ENCODE measurements around the gene IL15.
"Not testable (repeated sequence)": the region's sequence is repeated elsewhere in the genome, so short reads cannot be mapped to it uniquely, and the experiment has no call there.

The IL15 gene
- 1.2 to 1.9 reads per million in 2 donors for total RNA-seq

GRCh38 chr4:141636082-141636770 is at the start of gene IL15:
Gene IL15 (plus strand): TSS chr4:141636583. CDS start chr4:141719465, 82,882 bp downstream.
- peak; percentile 12 to 70 (median 50) for DNase-seq

DNA sequence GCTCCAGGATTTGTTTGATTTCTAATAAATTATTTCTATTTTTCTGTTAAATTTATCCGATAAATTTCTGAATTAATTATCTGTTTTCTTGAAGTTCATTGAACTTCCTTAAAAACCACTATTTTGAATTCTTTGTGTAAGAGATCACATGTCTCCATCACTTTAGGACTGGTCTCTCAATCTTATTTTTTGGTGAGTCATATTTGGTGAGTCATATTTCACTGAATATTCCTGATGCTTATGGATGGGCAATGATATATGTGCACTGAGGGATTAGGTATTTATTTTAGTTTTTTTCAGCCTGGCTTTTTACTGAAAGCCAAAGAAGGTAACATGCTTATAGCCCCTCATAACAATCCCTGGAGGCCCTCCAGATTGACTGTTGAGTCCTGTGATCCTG is 48.5 kb upstream of the IL15 start:
- DNase-seq: no peak

DNA sequence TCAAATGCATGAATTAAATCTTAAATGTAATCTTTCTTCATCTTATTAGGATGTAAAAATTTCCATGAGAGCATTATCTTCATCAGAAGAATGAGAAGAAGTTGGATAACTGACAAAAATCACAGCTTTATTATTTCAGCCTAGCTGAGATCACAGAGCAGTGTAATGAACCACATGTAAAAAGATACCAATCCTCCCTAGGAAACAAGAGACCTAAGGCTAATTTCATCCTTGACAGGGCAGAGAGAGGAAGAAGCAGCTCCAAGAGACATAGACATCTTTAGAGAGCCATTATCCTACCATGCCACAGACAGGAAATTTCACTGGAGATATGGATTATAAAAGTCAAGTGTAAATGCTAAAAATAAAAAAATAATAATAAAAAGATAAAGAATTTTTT is 40.9 kb upstream of the IL15 start:
- DNase-seq: no peak

- DNase-seq: no peak
Observed at GRCh38 chr4:141599853-141600252, 36.5 kb upstream of the IL15 start.

GRCh38 chr4:141604683-141605082 is 31.7 kb upstream of the IL15 start:
- DNase-seq: peak in 1 of 5 experiments; percentile 63

GRCh38 chr4:141605425-141605856 is 30.9 kb upstream of the IL15 start:
- DNase-seq: no peak

- DNase-seq: no peak
Observed at GRCh38 chr4:141609243-141609642, 27.1 kb upstream of the IL15 start.

- no peak for DNase-seq
Observed at GRCh38 chr4:141610365-141610764, 26.0 kb upstream of the IL15 start.

DNA sequence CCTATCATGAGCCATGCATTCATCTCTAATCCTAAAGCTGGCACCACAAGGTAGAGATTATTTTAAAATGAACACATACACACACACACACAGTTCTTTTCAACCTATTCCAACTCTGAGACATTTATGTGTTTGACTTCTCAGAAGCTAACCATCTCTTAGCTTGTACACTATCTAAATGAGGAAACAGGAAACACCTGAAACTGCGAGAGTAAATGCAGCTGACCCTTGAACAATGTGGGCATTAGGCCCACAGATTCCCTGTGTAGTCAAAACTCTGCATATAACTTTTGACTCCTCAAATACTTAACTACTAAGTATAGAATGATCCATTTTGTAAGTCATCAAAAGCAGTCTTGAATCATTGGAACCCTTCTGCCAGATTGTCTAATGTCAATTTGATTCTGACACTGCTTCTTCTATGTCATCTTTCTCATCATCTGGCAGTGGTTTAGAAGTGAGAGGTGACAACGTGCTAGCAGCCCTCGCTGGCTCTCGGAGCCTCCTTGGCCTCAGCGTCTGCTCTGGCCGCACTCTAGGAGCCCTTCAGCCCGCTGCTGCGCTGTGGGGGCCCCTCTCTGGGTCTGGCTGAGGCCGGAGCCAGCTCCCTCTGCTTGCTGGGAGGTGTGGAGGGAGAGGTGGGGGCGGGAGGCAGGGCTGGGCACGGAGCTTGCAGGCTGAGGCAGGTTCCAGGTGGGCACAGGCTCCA is 21.4 kb upstream of the IL15 start:
- DNase-seq: no peak

DNA sequence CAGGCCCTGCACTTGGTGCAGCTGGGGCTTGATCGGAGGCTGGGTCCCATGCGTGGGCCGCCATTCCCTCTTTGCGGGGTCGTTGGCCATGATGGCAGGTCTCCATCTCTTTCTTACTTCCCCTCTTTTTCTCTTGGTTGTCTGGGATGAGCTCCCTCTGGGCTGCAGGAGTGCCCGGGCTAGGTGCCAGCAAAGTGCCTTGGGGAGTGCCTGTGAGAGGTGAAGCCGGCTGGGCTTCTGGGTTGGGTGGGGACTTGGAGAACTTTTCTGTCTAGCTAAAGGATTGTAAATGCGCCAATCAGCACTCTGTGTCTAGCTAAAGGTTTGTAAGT is 20.8 kb upstream of the IL15 start:
- DNase-seq: not testable (repeated sequence)

GRCh38 chr4:141620715-141621114 is 15.7 kb upstream of the IL15 start:
- no peak for DNase-seq

DNA sequence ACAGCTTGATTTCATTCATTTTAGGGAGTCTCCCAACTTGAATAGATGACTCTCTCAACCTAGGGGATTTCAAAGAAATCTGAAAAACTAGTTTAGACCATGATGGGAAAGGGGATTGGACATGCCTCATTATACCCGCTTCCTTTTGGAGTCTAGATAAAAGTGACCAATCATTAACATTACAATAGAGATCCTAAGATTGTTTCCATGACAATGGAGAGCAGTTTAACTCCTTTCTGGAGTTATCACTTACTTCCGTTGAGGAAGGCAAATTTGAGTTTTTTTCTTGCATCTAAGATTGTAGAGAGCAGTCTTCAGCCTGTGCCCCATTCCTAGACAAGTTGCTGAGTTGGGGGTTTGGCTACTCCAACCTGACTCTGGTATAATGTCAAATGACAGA is 11.4 kb upstream of the IL15 start:
- no peak for DNase-seq

GRCh38 chr4:141630854-141631253 is 5.5 kb upstream of the IL15 start:
- DNase-seq: no peak

- DNase-seq: peak in 1 of 5 experiments; percentile 7
Observed at GRCh38 chr4:141635736-141636081, 674 bp upstream of the IL15 start.

- DNase-seq: peak in 2 of 5 experiments; percentile 1 to 39
Observed at GRCh38 chr4:141636771-141637460, 533 bp downstream of the IL15 start.

GRCh38 chr4:141637565-141637964 is 1.2 kb downstream of the IL15 start:
- no peak for DNase-seq

- no peak for DNase-seq
Observed at GRCh38 chr4:141638230-141638629, 1.8 kb downstream of the IL15 start.

DNA sequence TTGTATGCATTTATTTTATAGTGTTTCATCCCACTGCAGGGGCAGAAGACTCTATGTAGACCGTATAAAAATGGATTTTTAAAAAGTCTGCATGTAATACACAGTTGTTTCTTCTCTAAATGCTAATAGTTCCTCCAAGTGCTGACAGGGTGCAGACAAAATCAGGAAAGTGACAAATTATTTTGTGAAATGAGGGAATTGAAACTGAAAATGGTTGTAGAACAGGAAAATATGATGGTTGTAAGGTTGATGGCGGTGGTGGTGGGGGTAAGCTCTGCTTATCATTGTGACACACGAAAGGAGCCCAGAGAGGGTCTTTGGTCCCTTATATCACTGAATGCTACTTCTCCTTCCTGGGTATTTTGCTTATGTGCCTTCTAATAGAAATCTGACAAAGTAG is 4.3 kb downstream of the IL15 start:
- no peak for DNase-seq

- no peak for DNase-seq
Observed at GRCh38 chr4:141642063-141642462, 5.7 kb downstream of the IL15 start.

GRCh38 chr4:141642711-141643110 is 6.3 kb downstream of the IL15 start:
- DNase-seq: no peak

- no peak for DNase-seq
Observed at GRCh38 chr4:141643557-141643956, 7.2 kb downstream of the IL15 start.

DNA sequence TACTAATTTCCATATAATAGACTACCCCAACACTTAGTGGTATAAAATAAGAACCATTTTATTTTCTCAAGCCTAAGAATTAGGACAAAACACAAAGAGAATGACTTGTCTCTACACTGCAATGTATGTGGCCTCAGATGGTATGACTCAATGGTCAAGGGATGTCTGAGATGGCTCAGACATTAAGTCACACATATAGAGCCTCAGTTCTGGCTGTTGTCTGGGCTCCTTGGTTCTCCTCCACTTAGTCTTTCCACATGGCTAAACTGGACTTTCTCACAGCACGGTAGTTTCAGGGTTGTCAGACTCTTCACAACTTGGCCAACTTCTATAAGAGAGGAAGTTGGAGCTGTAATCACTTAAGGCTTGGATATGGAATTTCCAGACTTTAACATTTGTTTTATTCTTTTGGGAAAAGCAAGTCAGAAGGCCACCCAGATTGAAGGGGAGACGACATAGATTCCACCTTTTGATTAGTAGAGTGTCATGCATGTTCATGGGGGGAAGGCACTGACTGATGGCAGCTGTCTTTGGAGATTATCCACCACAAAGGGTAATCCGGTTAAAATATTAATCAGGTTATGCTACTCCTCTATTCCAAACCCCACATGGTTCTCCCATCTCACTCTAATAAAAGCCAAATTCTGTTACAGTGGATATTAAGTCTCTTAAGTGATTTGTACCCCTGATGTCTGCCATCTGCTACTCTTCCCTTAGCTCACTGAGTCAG is 9.4 kb downstream of the IL15 start:
- DNase-seq: no peak

GRCh38 chr4:141646969-141647368 is 10.6 kb downstream of the IL15 start:
- no peak for DNase-seq
